GM12874 (cell line): ENCODE measurements around the gene RPAIN.

ENCODE experiments used
- CTCF ChIP-seq: IDR thresholded peaks from 2 replicates; pipeline ENCODE4 v1.5.1; 2011; ENCODE audit warnings: low read depth, mild to moderate bottlenecking, control low read depth, low read length, moderate library complexity; ENCODE audit not compliant: insufficient read depth

RPAIN gene

GRCh38 chr17:5391678-5392077, 28.3 kb upstream of the RPAIN start:
- no peak for TF ChIP-seq CTCF

GRCh38 chr17:5396612-5397011, 23.4 kb upstream of the RPAIN start:
- no peak for TF ChIP-seq CTCF

GRCh38 chr17:5399767-5400166, 20.2 kb upstream of the RPAIN start:
- no peak for TF ChIP-seq CTCF

GRCh38 chr17:5405400-5405799, 14.6 kb upstream of the RPAIN start:
- no peak for TF ChIP-seq CTCF

- TF ChIP-seq CTCF, result no peak
Measured at GRCh38 chr17:5408186-5408585, 11.8 kb upstream of the RPAIN start.

GRCh38 chr17:5410594-5411272, 9.2 kb upstream of the RPAIN start:
- TF ChIP-seq CTCF, result no peak

GRCh38 chr17:5413682-5414081, 6.3 kb upstream of the RPAIN start:
- TF ChIP-seq CTCF, result no peak
